ENCODE data around the gene PROM1.

- TF ChIP-seq POLR2AphosphoS5 (IDR thresholded peaks at IDR 0.05), result no peak
- TF ChIP-seq POLR2A (IDR thresholded peaks at IDR 0.05), result no peak
Observed at GRCh38 chr4:15921592-15921932, 162.3 kb downstream of the PROM1 start.
